Thyroid gland (tissue), 4 donors: ENCODE results near the gene STAC3.
A peak's percentile ranks its signal among the peaks of the same experiment; 100 is the strongest.

Experiments
- POLR2A ChIP-seq, 2 donors: fragments of 450-650 bp; IDR thresholded peaks; one replicate each; pipeline ENCODE4 v1.6.1; 2017; ENCODE audit warnings: antibody characterized with exemption in 2 of 2, mild to moderate bottlenecking in 2 of 2, moderate library complexity in 1 of 2
- TF ChIP-seq, protein P1 (sequence below), 6 experiments: fragments of 200-600 bp in 3 of 6; fragments of 450-650 bp in 3 of 6; sonication (generic) in 3 of 6; IDR thresholded peaks; one replicate each; pipeline ENCODE4 v1.5.1; 2016 to 2019; ENCODE audit warnings: antibody characterized with exemption in 6 of 6, mild to moderate bottlenecking in 2 of 6, inconsistent platforms in 1 of 6, moderate library complexity in 1 of 6

DNA sequence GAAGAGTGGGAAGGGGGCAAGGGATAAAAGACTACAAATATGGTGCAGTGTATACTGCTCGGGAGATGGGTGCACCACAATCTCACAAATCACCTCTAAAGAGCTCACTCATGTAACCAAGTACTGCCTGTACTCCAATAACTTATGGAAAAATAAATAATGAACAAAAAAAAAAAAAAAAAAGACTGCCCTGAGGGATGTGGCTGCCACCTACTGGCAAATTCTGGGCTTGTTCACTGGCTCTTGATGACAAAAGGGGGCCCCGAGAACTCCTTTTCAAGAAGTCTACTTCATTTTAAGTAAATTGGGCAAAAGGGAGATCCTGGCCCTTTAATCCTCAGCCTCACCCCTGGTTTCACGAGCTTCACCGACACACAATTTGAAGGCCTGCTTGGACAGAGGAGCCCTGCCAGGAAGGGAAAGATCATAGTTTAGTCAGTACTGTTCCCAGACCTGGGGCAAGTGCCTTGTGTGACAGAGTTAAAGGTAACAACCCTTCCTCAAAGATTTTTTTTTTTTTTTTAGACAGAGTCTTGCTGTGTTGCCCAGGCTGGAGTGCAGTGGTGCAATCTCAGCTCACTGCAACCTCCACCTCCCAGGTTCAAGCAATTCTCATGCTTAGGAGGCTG lies 26.1 kb upstream of the STAC3 start:
- TF ChIP-seq, protein P1, sequence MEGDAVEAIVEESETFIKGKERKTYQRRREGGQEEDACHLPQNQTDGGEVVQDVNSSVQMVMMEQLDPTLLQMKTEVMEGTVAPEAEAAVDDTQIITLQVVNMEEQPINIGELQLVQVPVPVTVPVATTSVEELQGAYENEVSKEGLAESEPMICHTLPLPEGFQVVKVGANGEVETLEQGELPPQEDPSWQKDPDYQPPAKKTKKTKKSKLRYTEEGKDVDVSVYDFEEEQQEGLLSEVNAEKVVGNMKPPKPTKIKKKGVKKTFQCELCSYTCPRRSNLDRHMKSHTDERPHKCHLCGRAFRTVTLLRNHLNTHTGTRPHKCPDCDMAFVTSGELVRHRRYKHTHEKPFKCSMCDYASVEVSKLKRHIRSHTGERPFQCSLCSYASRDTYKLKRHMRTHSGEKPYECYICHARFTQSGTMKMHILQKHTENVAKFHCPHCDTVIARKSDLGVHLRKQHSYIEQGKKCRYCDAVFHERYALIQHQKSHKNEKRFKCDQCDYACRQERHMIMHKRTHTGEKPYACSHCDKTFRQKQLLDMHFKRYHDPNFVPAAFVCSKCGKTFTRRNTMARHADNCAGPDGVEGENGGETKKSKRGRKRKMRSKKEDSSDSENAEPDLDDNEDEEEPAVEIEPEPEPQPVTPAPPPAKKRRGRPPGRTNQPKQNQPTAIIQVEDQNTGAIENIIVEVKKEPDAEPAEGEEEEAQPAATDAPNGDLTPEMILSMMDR (IDR thresholded peaks at IDR 0.05): peak in 1 of 6 experiments; percentile 26
- no peak for TF ChIP-seq POLR2A (IDR thresholded peaks at IDR 0.05)
